Jurkat, Clone E6-1 (cell line): ENCODE results near the gene IL4R.

Source experiments
- DNase-seq: peaks from one replicate; pipeline ENCODE4 v3.0.0-alpha.2; 2011; ENCODE audit warnings: low read depth, low spot score
- H3K4me3 ChIP-seq: 2 replicates; pipeline ENCODE4 v1.5.1; 2011; ENCODE audit warnings: mild to moderate bottlenecking, low read length, control low read depth, moderate library complexity

IL4R gene

DNA sequence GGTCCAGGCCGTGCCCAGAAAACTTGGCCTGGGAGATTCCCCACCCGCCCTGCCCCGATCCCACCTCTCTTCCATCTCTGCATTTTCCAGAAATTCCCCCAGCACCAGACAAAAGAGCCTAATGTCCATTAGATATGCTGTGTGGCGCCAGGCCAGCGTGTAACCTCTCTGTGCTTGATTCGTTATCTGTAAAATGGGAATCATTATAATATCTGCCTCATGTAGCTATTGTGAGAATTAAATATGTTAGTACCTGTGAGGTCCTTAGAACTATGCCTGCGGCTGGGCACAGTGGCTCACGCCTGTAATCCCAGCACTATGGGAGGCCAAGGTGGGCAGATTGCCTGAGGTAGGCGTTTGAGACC lies 54.6 kb downstream of the IL4R start:
- no peak overlapping the region for H3K4me3 ChIP-seq
- DNase-seq, result no peak

DNA sequence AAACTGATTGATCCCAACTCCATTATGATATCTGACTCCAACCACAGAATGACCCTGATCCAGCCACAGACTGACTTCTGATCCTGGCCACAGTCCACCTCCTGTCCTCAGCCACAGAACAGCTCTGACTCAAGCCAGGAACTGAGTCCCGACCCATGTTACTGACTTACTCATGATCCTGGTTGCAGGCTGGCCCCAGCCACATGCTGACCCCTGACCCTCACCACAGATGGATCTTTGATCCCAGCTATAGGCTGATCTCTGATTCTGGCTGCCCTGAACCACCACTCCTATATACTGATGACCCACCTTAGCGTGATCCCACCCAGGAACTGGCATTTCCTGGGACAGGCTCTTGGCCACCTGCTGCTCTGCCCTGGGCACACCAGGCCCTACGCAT lies 56.0 kb downstream of the IL4R start:
- DNase-seq, result no peak
- no peak overlapping the region for H3K4me3 ChIP-seq

- DNase-seq, result no peak
- H3K4me3 ChIP-seq, result no peak overlapping the region
Measured at GRCh38 chr16:27370318-27370717, 56.5 kb downstream of the IL4R start.

- DNase-seq, result no peak
- no peak overlapping the region for H3K4me3 ChIP-seq
Measured at GRCh38 chr16:27373312-27373711, 59.5 kb downstream of the IL4R start.

- no peak overlapping the region for H3K4me3 ChIP-seq
- no peak for DNase-seq
Measured at GRCh38 chr16:27374221-27374803, 60.5 kb downstream of the IL4R start.

DNA sequence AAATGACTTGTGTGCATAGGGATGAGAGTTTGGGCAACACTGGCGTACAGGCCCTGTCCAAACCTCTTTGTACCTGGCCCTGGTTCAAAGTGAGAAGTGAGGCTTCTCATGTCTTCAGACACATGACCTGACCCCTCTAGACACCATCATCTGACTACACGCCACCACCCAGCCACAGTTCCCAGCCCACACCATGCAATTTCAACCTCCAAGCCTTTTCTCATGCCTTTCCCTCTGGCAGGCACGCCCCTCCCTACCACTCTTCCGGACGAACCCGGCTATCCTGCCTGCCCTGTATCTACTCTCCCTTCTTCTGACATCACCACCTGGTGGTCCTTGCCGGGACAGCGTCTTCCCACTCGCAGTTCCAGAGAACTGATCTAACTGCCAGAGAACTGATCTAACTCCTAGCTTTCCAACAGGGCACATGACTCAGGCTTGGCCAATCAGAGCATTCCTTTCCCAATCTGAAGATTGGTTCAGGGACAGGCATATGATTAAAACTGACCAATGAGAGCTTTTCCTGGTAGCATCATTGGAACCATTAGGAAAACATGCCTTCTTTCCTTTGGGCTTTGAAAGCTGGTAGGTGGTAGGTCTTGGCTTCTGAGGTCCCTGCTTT lies 61.1 kb downstream of the IL4R start:
- DNase-seq, result peak; percentile 62
- H3K4me3 ChIP-seq, result no peak overlapping the region; the same call in 1 of the 2 replicates

GRCh38 chr16:27377666-27378485 lies 64.1 kb downstream of the IL4R start:
- DNase-seq, result peak; percentile 28
- no peak overlapping the region for H3K4me3 ChIP-seq

DNA sequence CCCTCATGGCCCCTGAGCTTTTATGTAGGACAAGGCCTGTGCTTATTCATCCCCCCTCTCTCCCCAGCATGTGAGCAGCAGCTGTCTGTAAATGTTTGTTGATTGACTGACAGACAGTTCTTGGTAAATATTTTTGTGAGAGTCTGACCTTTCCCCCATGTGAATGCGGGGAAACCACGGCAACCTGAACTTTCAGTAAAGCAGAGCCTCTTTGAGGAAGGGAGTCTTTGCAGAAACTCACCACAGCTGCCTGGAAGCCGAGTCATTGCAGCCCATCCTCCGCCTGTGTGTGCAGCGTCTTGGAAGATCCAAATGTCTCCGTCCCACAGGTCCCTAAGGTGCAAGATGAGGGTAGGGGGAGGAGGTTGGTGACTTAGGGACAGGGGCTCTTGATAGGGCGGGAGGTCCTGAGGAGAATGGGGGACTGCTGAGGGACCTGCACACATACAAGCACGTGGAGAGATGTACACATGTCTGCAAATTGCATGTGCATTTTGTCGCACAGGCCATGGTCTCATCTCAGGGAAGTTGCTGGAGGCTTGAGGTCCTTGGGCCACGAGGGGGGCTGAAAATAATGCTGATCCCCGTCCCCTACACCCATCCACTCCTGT lies 65.2 kb downstream of the IL4R start:
- no peak overlapping the region for H3K4me3 ChIP-seq
- DNase-seq, result no peak

DNA sequence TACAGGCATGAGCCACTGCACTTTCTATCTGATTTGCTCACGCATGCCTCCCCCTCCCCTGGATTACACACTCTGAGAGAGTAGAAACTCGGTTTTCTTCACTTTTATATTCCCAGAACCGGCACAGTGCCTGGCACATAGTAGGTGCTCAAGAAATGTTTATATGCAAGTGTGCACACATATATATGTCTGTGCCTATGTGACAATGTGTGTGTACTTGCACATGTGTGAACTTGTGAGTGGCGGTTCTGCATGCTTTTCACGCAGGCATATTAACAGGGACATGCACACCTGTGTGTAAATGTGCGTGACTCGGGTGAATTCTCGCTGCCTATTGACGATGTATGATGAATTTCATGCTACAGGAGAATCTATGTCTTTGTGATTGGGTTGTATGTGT lies 66.1 kb downstream of the IL4R start:
- DNase-seq, result no peak
- H3K4me3 ChIP-seq, result no peak overlapping the region

GRCh38 chr16:27381236-27381635 lies 67.5 kb downstream of the IL4R start:
- DNase-seq, result no peak
- no peak overlapping the region for H3K4me3 ChIP-seq

- no peak overlapping the region for H3K4me3 ChIP-seq
- DNase-seq, result no peak
Measured at GRCh38 chr16:27381974-27382855, 68.4 kb downstream of the IL4R start.

GRCh38 chr16:27383556-27384243 lies 69.9 kb downstream of the IL4R start:
- H3K4me3 ChIP-seq, result no peak overlapping the region
- no peak for DNase-seq

DNA sequence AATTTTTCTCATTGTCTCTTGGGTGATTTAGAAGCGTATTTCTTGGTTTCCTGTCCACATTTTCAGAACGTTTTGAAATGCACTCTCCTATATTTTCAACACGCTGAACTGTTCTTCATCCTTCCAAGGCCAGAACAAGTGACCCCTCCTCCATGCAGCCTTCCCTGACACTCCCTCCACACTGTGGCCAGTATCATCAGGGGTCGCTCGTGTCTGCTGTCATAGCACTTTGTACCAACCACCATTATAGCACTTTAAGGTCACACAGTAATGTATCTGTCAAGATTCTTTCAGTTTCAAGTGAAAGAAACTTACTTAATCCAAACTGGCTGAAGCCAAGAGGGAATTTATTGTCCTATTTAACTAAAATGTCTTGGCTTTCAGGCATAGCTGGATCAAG lies 70.7 kb downstream of the IL4R start:
- no peak for DNase-seq
- H3K4me3 ChIP-seq, result no peak overlapping the region

GRCh38 chr16:27385398-27385797 lies 71.6 kb downstream of the IL4R start:
- H3K4me3 ChIP-seq, result no peak overlapping the region
- DNase-seq, result no peak

GRCh38 chr16:27386674-27387073 lies 72.9 kb downstream of the IL4R start:
- no peak for DNase-seq
- no peak overlapping the region for H3K4me3 ChIP-seq

DNA sequence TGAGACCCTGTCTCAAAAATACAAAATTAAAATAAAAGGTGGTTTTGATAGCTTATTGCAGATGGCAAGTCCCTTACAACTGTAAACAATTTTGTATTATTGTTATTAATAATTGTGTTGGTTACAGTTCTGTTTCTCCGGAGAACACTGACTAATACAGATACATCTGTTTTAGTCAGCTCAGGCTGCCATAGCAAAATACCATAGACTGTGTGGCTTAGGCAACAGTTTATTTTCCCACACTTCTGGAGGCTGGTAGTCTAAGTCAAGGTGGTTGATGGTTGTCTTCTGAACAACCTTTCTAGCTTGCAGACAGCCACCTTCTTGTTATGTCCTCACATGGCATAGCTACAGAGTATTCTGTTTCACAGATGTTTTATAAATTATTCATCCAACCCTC lies 74.0 kb downstream of the IL4R start:
- DNase-seq, result no peak
- no peak overlapping the region for H3K4me3 ChIP-seq

DNA sequence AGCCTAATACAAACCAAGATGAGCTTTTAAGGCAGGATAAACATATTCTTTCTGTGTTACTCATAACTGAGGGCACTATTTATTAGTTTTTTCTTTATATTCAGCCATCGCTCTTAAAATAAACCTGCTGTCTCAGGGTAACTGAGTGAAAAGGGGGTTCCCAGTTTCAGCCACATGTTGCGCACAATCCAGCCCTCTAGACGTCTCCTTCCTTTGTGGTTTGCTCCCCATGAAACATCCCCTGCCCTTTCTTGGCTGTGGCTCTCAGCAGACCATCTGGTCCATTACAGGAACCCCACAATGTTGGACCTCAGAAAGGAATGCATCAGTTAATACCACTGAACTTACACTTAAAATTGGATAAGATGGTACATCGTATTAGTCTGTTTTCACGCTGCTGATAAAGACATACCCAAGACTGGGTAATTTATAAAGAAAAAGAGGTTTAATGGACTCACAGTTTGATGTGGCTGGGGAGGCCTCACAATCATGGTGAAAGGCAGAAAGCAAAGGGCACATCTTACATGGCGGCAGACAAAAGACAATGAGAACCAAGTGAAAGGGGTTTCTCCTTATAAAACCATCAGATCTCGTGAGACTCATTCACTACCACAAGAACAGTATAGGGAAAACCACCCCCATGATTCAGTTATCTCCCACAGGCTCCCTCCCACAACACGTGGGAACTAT lies 75.6 kb downstream of the IL4R start:
- H3K4me3 ChIP-seq, result no peak overlapping the region
- DNase-seq, result no peak

DNA sequence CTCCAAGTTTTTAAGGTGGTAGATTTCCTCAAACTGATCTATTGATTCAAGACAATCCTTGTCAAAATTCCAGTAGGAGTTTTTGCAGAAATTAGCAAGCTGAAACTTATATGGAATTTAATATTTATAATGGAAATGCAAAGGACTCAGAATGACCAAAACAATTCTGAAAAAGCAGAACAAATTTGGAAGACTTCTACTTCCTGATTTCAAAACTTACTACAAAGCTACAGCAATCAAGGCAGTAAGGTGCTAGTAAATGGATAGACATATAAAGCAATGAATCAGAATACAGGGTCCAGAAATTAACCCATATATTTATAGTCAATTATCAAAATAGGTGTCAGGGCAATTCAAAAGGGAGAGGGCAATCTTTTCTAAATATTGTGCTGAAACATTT lies 76.4 kb downstream of the IL4R start:
- no peak for DNase-seq
- no peak overlapping the region for H3K4me3 ChIP-seq
